GM12873 (cell line): ENCODE results near the gene IRF2BP1.

ENCODE experiments used
- TF ChIP-seq, protein P1 (sequence below): IDR thresholded peaks from 2 replicates; pipeline ENCODE4 v1.5.1; 2012; ENCODE audit warnings: low read depth, mild to moderate bottlenecking, moderate library complexity, low read length, control low read depth; ENCODE audit not compliant: insufficient read depth; ENCODE audit errors: missing control alignments

IRF2BP1 gene, protein sequence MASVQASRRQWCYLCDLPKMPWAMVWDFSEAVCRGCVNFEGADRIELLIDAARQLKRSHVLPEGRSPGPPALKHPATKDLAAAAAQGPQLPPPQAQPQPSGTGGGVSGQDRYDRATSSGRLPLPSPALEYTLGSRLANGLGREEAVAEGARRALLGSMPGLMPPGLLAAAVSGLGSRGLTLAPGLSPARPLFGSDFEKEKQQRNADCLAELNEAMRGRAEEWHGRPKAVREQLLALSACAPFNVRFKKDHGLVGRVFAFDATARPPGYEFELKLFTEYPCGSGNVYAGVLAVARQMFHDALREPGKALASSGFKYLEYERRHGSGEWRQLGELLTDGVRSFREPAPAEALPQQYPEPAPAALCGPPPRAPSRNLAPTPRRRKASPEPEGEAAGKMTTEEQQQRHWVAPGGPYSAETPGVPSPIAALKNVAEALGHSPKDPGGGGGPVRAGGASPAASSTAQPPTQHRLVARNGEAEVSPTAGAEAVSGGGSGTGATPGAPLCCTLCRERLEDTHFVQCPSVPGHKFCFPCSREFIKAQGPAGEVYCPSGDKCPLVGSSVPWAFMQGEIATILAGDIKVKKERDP

DNA sequence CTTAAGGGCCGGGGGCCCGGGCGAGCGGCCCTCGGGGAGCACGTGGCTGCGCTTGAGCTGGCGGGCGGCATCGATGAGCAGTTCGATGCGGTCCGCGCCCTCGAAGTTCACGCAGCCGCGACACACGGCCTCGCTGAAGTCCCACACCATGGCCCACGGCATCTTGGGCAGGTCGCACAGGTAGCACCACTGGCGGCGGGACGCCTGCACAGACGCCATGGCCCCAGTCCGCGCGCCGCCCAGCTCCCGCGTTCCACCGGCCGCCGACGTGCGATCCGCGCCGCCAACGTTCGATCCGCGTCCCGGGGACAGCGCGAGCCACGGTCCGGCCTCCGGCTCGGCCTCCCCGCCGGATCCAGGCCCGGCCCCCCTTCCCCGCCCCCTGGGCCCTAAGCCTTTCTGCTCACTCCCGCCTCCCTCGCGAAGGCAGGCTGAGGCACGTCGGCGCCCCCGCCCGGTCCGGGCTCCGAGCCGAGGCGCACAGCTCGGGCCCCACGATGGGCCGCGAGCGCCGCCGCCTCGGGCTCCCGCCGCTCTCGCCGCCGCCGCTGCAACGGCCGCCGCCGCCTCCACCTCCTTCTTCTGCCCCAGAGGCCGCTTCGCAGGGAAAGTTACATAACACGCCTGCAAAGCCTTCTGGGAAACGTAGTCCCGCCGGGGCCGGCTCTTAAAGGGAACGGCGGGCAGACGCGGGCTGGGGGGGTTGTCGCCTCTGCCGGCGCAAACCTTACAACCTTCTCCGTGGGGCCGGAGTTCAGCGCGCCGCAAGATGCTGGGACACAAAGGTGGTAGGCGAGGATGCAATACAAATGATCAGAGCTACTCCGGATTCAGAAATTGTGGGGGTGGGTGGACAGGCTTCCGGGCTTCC is at the start of gene IRF2BP1:
TSS of gene IRF2BP1 (minus strand) at position 586 of the 871 bp plus-strand sequence. CDS start at position 219, 367 bp downstream.
- TF ChIP-seq, protein P1, sequence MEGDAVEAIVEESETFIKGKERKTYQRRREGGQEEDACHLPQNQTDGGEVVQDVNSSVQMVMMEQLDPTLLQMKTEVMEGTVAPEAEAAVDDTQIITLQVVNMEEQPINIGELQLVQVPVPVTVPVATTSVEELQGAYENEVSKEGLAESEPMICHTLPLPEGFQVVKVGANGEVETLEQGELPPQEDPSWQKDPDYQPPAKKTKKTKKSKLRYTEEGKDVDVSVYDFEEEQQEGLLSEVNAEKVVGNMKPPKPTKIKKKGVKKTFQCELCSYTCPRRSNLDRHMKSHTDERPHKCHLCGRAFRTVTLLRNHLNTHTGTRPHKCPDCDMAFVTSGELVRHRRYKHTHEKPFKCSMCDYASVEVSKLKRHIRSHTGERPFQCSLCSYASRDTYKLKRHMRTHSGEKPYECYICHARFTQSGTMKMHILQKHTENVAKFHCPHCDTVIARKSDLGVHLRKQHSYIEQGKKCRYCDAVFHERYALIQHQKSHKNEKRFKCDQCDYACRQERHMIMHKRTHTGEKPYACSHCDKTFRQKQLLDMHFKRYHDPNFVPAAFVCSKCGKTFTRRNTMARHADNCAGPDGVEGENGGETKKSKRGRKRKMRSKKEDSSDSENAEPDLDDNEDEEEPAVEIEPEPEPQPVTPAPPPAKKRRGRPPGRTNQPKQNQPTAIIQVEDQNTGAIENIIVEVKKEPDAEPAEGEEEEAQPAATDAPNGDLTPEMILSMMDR = no peak

DNA sequence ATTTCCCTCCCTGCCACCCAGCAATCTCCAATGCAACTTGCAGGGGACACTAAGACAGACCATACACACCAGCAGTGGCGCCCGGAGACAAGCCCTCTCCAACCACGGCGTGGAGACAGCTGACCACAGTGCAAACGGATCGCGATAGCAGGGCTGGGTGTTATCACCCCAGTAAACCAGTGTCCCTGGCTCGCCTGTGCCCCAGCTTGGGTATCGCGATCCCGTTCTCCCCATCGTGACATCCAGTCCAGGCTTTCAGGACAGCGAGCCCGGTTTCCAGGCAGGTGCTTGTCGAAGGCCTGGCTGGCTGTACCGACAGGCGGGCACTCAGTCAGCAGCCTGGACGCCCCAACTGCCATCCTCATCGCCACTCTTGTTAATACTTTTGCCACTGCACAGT is 49.3 kb upstream of the IRF2BP1 start:
- TF ChIP-seq, protein P1 = no peak

- TF ChIP-seq, protein P1 = no peak
Observed at GRCh38 chr19:45934551-45935230, 48.8 kb upstream of the IRF2BP1 start.

DNA sequence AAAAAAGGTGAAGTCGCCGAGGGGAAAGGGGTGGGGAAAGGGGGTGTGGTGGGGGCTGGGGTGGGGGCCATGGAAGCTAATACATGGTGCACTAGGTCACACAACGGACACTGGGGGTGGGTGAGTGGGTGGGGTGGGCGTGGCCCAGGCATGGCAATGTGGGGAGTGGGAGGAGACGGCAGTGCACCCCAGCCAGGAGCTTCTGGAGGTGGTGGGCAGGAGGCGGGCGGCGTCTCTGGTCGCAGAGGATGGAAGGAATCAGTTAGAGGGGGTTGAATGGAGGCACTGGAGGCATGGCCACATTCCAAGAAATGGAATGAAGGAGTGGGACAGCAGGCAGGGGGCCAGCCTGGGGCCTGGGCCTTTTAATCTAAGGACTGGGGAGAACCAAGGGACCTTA is 47.8 kb upstream of the IRF2BP1 start:
- TF ChIP-seq, protein P1 = no peak

DNA sequence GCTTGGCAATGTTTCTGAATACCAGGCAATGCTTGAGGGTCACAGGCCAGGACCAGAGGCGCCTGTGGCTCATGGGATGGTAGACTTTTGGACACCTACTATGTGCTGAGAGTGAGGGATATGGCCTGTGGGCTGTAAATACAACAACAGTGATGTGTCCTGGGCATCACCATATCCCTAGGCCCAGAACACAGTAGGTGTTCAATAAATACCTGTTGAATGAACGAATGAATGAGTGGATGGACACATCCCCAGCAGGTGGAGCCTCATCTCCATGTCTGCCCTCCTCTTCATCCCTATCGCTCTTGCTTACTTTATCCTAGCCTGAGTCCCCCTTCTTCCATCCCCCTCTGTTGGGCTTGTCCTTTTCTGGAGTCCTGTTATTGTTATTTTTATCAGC is 45.1 kb upstream of the IRF2BP1 start:
- TF ChIP-seq, protein P1 = no peak

- TF ChIP-seq, protein P1 = no peak
Observed at GRCh38 chr19:45929247-45929646, 43.3 kb upstream of the IRF2BP1 start.
